Measurements from ENCODE around the gene MRPS5.
"Not testable (repeated sequence)": the region's sequence is repeated elsewhere in the genome, so short reads cannot be mapped to it uniquely, and the experiment has no call there.

The MRPS5 gene

GRCh38 chr2:95044601-95045000 is 77.0 kb downstream of the MRPS5 start:
- DNase-seq, result no peak

GRCh38 chr2:95043300-95044093 is 78.1 kb downstream of the MRPS5 start:
- DNase-seq, result peak; percentile 85

GRCh38 chr2:95042472-95043271 is 78.9 kb downstream of the MRPS5 start:
- no peak for DNase-seq

- no peak for DNase-seq
These were observed 79.7 kb downstream of the MRPS5 start for GRCh38 chr2:95041824-95042442.

GRCh38 chr2:95041060-95041823 is 80.4 kb downstream of the MRPS5 start:
- no peak for DNase-seq

- no peak for DNase-seq
These were observed 81.2 kb downstream of the MRPS5 start for GRCh38 chr2:95040426-95040825.

GRCh38 chr2:95039978-95040377 is 81.6 kb downstream of the MRPS5 start:
- no peak for DNase-seq

GRCh38 chr2:95039363-95039762 is 82.2 kb downstream of the MRPS5 start:
- no peak for DNase-seq

- DNase-seq, result no peak
These were observed 82.8 kb downstream of the MRPS5 start for GRCh38 chr2:95038635-95039298.

GRCh38 chr2:95037841-95038585 is 83.6 kb downstream of the MRPS5 start:
- not testable (repeated sequence) for DNase-seq

GRCh38 chr2:95037384-95037839 is 84.2 kb downstream of the MRPS5 start:
- DNase-seq, result no peak

- no peak for DNase-seq
These were observed 84.8 kb downstream of the MRPS5 start for GRCh38 chr2:95036596-95037383.
